Fibroblast of skin of scalp (primary cell): ENCODE results near the gene ZBTB8B.

Source experiments
- DNase-seq: peaks from one replicate; pipeline ENCODE4 v3.0.0-alpha.2; 2013

The ZBTB8B gene

DNA sequence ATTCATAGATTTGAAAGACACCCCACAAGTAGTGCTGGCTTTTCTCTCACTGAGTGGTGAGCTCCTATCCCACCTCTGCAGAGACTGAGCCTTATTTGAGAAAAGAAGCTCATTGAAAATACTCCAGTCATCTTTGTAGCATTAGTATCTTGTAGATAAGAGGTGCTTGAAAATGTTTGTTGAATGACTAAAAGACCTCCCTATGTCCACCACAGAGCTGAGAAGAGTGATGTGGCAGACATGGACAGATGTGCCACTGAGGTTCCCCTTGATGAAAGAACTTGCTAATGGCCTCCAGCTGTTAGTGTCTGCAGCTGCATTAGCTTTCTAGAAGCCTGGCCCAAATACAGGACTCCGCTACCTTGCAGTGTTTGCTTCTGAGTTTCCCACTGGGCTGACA lies 45.1 kb downstream of the ZBTB8B start:
- no peak for DNase-seq
